Glutamatergic neuron (in vitro differentiated cells): ENCODE data around the gene RMP24.
"Not testable (repeated sequence)": the region's sequence is repeated elsewhere in the genome, so short reads cannot be mapped to it uniquely, and the experiment has no call there.

ENCODE experiments used
- DNase-seq: peaks from one replicate; pipeline ENCODE4 v3.0.0; 2022
- H3K27ac Mint-ChIP-seq: one replicate; pipeline ENCODE4 v1.8.0; 2020; ENCODE audit warnings: mild to moderate bottlenecking, mixed read lengths, inconsistent platforms; ENCODE audit not compliant: unreplicated experiment
- H3K27me3 Mint-ChIP-seq: one replicate; pipeline ENCODE4 v1.8.0; 2020; ENCODE audit warnings: mild to moderate bottlenecking, moderate library complexity, mixed read lengths, inconsistent platforms; ENCODE audit not compliant: unreplicated experiment
- H3K36me3 Mint-ChIP-seq: one replicate; pipeline ENCODE4 v1.8.0; 2020; ENCODE audit warnings: mild to moderate bottlenecking, mixed read lengths, inconsistent platforms; ENCODE audit not compliant: unreplicated experiment
- H3K4me1 Mint-ChIP-seq: one replicate; pipeline ENCODE4 v1.8.0; 2020; ENCODE audit warnings: mild to moderate bottlenecking, low read depth, mixed read lengths, inconsistent platforms; ENCODE audit not compliant: unreplicated experiment
- H3K4me3 Mint-ChIP-seq: one replicate; pipeline ENCODE4 v1.8.0; 2020; ENCODE audit warnings: mild to moderate bottlenecking, mixed read lengths, inconsistent platforms; ENCODE audit not compliant: unreplicated experiment
- H3K9me3 Mint-ChIP-seq: one replicate; pipeline ENCODE4 v1.8.0; 2020; ENCODE audit warnings: mild to moderate bottlenecking, moderate library complexity, mixed read lengths, inconsistent platforms; ENCODE audit not compliant: unreplicated experiment
- CTCF ChIP-seq: fragments of 200-600 bp; sonication (generic); IDR thresholded peaks from one replicate; pipeline ENCODE4 v1.5.0; 2021; ENCODE audit not compliant: partially characterized antibody, unreplicated experiment

RMP24 gene

GRCh38 chr18:36017232-36017631, 44.8 kb downstream of the RMP24 start:
- Mint-ChIP-seq H3K27me3 (peaks cover 1% of the 10 kb centered on the region), H3K4me1 (no peaks in the 10 kb centered on the region), H3K36me3 (no peaks in the 10 kb centered on the region), H3K27ac (no peak overlapping the region), H3K9me3 (no peaks in the 10 kb centered on the region), H3K4me3 (no peak overlapping the region)
- no peak for DNase-seq
- no peak for TF ChIP-seq CTCF

GRCh38 chr18:36020174-36020711, 47.8 kb downstream of the RMP24 start:
- Mint-ChIP-seq H3K9me3 (no peaks in the 10 kb centered on the region), H3K36me3 (no peaks in the 10 kb centered on the region), H3K27me3 (peaks cover 1% of the 10 kb centered on the region), H3K4me3 (no peak overlapping the region), H3K4me1 (no peaks in the 10 kb centered on the region), H3K27ac (no peak overlapping the region)
- DNase-seq, result no peak
- no peak for TF ChIP-seq CTCF

GRCh38 chr18:36023336-36023735, 50.9 kb downstream of the RMP24 start:
- no peak for TF ChIP-seq CTCF
- DNase-seq, result no peak
- H3K4me3 Mint-ChIP-seq, result no peak overlapping the region

DNA sequence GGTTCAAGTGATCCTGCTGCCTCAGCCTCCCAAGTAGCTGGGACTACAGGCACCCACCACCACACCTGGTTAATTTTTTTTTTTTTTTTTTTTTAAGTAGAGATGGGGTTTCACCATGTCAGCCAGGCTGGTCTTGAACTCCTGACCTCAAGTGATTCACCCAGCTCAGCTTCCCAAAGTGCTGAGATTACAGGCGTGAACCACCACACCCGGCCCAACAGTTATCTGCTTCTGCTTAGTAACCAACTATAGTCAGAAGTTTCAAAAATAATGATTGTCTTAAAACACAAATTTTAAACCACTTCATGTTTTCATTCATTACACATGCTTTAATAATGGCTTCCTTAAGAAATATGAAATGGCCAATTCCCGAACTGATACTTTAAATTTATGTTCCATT, 51.8 kb downstream of the RMP24 start:
- H3K27me3 Mint-ChIP-seq, H3K27ac Mint-ChIP-seq, H3K4me1 Mint-ChIP-seq, H3K36me3 Mint-ChIP-seq, DNase-seq, H3K9me3 Mint-ChIP-seq, H3K4me3 Mint-ChIP-seq: not testable (repeated sequence)

More at GRCh38 chr18:36023336-36023735, 50.9 kb downstream of the RMP24 start:
- no peaks in the 10 kb centered on the region for H3K4me1 Mint-ChIP-seq
- no peak overlapping the region for H3K27ac Mint-ChIP-seq
- peaks cover 1% of the 10 kb centered on the region for H3K27me3 Mint-ChIP-seq
- H3K36me3 Mint-ChIP-seq, result no peaks in the 10 kb centered on the region
- H3K9me3 Mint-ChIP-seq, result no peaks in the 10 kb centered on the region

- H3K4me1 Mint-ChIP-seq, result no peaks in the 10 kb centered on the region
- no peak for TF ChIP-seq CTCF
- no peaks in the 10 kb centered on the region for H3K27me3 Mint-ChIP-seq
- no peak overlapping the region for H3K27ac Mint-ChIP-seq
- no peaks in the 10 kb centered on the region for H3K36me3 Mint-ChIP-seq
- DNase-seq, result no peak
- no peak overlapping the region for H3K4me3 Mint-ChIP-seq
- no peaks in the 10 kb centered on the region for H3K9me3 Mint-ChIP-seq
These were observed 52.5 kb downstream of the RMP24 start for GRCh38 chr18:36025025-36025424.

DNA sequence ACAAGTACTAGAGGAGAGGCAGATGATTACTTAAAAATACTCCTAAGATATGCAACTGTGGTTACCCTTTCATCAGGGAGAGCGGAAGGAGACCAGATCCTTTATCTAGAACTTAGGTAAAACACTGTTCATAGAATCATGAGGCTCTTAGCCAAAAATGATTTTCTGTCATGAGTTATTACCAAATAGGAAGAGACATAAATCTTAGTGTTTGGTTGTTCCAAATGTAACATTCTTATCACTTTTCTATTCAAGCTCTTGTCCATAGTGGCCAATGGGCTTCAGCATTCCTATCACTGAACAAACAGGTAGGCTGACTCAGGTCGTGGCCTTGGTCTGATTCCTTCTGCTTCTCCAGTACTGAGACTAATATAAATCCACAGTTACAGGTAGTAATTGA, 56.4 kb downstream of the RMP24 start:
- Mint-ChIP-seq H3K9me3 (no peaks in the 10 kb centered on the region), H3K36me3 (no peaks in the 10 kb centered on the region), H3K27me3 (no peaks in the 10 kb centered on the region), H3K4me3 (no peak overlapping the region), H3K4me1 (no peaks in the 10 kb centered on the region), H3K27ac (no peak overlapping the region)
- no peak for TF ChIP-seq CTCF
- DNase-seq, result no peak
